Measurements from ENCODE around the gene HECTD2. TPM values are rescaled to one million over a fixed set of nuclear protein-coding genes. Genes with fewer than 3 reads are reported as not detected.

HECTD2 gene, protein sequence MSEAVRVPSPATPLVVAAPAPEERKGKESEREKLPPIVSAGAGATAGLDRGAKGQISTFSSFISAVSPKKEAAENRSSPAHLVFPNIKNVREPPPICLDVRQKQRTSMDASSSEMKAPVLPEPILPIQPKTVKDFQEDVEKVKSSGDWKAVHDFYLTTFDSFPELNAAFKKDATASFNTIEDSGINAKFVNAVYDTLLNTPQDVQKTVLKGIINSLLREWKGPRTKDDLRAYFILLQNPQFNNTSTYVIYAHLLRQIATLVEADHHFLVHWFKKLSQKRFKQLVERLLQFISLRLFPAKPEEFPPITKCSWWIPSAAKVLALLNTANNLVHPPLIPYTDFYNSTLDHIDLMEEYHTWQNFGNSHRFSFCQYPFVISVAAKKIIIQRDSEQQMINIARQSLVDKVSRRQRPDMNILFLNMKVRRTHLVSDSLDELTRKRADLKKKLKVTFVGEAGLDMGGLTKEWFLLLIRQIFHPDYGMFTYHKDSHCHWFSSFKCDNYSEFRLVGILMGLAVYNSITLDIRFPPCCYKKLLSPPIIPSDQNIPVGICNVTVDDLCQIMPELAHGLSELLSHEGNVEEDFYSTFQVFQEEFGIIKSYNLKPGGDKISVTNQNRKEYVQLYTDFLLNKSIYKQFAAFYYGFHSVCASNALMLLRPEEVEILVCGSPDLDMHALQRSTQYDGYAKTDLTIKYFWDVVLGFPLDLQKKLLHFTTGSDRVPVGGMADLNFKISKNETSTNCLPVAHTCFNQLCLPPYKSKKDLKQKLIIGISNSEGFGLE
- 3.2 to 4.2 TPM (median 3.6 TPM) in 5 replicates for total RNA-seq (2022; extraction: Qiagen RNA extraction)

DNA sequence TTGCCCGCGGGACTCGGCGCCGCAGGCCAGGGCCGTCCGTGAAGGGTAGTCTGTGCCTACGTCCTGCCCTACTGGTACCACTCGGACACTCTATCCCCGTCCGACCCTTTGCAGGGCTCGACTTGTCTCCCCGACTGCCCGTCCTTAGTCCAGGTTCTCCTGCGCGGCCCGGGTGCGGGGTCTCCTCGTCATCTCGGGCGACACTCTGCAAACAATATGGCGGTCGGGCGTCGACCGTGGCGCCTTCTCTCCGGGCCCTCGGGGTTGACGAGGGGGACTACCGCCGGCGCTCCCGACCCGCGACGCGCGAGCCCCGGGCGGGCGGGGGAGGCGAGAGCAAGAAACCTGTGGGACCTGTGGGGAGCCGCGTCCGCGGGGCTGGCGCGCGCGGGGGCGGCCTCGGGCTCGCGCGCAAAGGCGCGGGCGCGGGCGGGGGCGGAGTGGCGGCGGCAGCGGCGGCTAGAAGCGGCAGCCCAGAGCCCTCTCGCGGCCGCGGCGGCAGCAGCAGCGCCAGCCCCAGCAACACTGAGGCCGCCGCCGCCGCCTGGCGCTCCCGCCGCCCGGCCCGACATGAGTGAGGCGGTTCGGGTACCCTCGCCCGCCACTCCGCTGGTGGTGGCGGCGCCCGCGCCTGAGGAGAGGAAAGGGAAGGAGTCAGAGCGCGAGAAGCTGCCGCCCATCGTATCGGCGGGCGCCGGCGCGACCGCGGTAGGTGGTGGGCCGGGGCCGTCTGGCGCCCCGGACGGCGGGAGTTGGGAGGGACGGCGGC is at the start of gene HECTD2:
Gene HECTD2, plus strand, starts transcription at position 476 of the 769 bp plus-strand sequence. Its CDS starts 95 bp downstream, at position 571.

Other genes with a start within 250 kb of the HECTD2 start
- 41.5 to 51.0 TPM (median 44.2 TPM) in 5 replicates for gene PCGF5, start 189.7 kb upstream of the HECTD2 start, total RNA-seq (2022; extraction: Qiagen RNA extraction)
- gene PPP1R3C, start 222.7 kb downstream of the HECTD2 start, total RNA-seq (2022; extraction: Qiagen RNA extraction) = 22.1 to 28.4 TPM (median 23.7 TPM) in 5 replicates